SKM-1 treated with dmso at 0.1 percent for 144 hours (cell line): Measurements from ENCODE around the gene KLHL2.
A peak's percentile ranks its signal among the peaks of the same experiment; 100 is the strongest.
"Not testable (repeated sequence)": the region's sequence is repeated elsewhere in the genome, so short reads cannot be mapped to it uniquely, and the experiment has no call there.

Experiments used
- DNase-seq: peaks from one replicate; lab custom pipeline; 2025; ENCODE audit not compliant: unreplicated experiment; lab: John Stamatoyannopoulos, UW

KLHL2 gene

DNA sequence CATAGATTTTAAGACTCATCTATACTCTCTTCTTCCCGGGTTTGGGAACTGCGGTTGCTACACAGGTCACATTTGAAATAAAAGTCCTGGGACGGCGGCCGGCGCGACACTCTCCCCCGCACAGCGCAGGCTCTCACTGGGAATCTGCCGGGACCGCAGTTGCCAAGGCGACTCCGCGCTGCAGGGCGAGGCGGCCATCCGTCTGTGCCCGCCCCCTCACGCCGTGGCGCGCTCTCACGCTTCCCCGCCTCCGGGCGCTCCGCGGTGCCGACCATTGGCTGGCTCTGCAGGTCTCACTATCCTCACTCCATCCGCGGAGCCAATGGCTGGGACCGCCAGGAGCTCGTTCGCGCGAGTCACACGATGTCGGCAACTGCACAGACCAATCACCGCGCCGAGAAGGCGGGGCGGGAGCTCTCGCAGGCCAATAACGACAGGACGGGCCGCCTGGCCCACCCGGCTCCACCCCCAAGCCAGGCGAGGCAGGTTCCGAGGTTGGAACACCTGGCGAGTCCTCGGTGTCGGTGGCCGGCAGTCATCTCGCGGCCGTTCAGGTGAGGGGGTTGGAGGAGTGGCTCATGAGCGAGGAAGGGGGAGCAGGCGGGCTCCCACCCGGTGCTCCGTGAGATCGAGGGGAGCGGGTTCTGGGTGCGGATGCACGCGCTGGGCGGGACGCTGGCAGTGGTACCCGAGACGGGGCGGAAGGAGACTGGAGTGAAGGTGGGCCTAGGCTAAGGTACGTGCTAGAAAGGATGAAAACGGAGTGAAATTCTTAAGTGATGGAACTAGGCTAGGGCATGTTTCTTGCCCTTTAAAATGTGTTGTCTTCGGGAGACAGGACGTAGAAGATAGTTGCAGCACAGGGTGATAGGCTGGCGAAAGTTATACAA, 120.1 kb downstream of the KLHL2 start, which contains the start of gene MSMO1:
Gene MSMO1, plus strand, starts transcription at position 459 of the 890 bp plus-strand sequence. CDS start 5,702 bp downstream, outside the sequence.
- DNase-seq = peak; percentile 98

DNA sequence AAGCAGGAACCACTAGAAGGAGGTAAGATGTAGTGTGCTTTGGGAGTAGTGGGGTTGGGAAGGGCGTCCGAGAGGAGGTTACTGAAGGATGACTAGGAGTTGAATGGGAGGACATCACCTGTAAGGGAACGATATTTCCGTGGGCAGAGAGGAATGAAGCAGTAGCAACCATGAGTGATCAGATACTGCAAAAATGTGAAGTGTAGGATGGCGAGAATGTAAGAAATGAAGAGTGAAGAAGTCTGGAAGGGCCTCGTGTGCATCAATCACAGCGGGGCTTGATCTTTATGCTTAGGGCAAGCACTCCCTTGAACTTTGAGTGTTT, 120.7 kb downstream of the KLHL2 start:
- no peak for DNase-seq

DNA sequence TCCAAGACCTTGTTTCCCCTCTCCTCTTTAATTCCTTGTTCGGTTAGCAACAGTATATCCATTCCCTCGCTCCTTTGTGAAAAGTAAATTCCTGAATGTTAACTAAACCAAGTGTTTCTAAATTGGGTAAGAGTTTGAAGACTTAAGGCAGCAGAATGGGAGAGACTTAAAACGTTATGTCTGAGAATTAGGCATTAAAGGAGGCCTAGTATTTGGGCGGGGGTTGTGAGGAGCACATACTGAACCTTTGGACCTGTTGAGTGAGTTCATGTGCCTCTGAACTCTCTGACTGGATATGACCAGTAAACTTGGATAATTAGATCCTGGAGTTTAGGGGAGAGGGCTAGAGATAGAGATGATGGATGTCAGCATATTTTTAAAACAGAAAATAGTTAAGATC, 121.3 kb downstream of the KLHL2 start:
- no peak for DNase-seq

DNA sequence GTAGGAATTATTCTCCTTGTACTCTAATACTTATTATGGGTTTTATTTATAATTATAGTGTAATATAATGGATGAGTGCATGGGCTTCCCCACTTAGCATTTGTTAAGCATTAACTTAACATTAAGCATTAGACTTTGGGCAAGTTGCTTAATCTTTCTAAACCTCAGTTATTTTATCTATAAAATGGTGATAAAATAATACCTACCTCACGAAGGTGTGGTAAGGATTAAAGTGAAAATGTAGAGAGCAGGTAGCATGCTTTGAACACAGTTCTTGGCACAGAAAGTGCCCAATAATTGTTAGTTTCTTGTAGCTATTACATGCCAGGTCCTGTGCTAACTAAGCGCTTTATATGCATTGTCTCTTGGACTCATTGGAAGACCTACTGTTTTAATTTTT, 122.7 kb downstream of the KLHL2 start:
- DNase-seq = no peak

DNA sequence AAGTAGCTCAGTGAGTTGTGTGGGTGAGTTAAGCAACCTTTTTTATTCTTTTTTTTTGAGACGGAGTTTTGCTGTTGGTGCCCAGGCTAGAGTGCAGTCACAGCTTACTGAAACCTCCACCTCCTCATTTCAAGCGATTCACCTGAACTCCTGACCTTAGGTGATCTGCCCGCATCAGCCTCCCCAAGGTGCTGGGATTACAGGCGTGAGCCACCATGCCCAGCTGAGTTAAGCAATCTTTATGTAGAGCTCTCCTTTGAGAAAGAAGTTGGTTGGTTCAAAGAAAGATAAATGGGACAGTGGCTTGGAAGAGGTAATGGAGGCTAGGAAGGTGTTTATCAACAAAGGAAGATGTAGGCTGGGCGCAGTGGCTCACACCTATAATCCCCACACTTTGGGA, 123.3 kb downstream of the KLHL2 start:
- DNase-seq = no peak

GRCh38 chr4:165331359-165331758, 124.0 kb downstream of the KLHL2 start:
- no peak for DNase-seq

DNA sequence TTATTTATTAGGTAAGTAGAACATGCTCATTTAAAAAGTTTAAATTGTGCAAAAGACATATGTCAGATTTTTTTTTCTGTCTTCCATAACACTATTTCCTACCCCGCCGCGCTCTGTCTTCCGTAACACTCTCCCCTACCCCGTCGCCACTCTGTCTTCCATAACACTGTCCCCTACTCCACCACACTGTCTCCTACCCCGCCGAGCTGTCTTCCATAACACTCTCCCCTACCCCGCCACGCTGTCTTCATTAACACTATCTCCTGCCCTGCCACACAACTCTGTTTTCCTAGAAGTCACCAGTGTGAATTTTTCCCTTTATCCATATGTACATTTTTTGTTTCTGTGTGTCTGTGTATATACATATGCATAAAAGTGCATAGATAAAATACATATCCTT, 124.5 kb downstream of the KLHL2 start:
- no peak for DNase-seq

DNA sequence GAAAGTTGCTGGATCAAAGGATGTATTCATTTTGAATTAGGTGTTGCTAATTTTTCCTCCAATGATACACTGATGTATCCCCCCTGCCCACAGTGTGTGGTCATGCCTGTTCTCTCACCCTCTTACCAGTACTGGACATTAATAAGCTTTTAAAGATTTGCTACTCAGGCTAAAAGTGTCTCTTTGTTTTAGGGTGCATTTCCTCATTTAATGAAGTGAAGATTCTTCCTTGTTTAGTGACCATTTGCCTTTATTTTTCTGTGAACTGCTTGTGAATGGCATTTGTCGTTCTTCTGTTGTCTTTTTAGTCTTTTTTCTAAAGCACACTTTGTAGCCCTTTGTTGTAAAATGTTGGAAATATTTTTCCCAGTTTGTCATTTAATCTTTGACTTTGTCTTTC, 125.1 kb downstream of the KLHL2 start:
- no peak for DNase-seq

DNA sequence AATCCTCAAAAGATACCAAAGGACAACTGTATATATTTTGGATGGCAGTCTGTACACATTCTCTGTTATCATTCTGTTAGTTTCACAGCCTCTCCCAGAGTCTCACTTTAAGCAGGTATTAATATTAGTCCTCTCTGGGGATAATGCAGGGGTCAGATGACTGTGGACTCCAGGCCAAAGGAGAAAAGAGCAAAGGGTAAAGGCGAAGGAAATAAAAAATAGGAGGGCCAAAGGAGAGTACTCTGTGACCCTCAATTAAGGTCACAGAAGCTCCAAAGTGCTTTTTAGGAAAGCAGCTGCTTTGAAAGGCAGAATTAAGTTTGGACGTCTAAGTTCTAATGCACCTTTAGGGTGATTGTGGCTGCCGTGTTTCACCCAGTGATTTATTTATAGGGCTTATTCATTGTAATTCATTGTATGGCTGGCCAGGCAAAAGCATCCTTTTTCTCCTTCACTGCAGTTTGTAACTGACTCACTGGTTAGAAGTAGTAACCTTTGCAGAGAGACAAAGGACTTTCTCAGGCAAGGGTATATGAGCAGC, 127.9 kb downstream of the KLHL2 start:
- no peak for DNase-seq

DNA sequence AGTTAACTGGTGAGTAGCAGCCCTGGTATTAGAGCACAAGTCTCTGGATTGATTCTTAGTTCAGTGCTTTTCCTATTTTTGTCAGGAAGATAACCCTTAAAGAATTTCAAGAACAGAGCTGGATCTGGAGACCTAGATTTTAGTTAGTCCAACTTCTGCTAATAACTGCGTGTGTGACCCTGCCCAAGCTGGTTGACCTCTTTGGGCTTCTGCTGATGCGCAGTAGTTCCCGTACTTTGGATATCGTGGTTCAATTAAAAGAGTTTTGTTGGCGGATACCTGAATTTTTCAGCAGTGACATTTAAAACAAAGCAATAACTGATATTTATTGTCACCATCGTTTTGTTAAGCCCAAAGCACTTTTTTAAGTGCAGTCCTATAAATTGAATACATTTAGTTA, 129.4 kb downstream of the KLHL2 start:
- DNase-seq = no peak

GRCh38 chr4:165342340-165342739, 135.0 kb downstream of the KLHL2 start:
- not testable (repeated sequence) for DNase-seq

DNA sequence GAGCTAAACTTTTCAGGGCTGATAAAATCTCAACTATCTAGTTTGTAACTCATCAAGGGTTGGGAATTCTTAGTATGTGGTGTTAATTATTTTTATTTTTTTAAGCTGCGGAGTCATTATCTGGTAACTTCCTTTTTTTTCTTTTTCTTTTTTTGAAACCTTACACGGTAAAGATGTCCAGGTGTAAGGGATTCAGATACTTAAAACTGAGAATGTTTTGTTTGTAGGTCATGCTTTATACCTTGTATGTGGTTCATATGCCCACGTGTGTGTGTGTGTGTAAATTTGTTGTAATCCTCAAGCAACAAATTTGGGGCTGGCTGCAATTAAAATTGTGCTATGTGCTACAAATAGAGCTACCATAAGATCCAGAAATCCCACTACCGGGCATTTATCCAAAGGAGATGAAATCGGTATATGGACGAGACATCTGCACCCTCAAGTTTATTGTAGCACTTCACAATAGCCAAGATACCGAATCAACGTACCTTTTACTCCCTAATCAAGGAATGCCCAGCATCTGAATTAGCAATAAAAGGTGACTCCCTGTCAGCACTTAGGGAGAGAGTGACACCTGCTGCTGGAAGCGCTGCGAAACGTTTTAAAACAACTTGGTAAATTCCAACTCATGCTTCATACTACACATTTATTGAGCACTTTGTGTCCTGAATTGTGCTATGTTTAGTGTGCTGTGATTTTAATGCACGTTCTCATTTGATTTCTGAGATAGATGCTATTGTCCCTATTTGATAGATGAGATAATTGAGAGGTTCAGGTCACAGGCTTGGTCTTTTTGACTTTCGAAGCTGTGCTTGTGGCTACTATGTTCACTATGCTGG, 136.2 kb downstream of the KLHL2 start:
- DNase-seq = no peak

GRCh38 chr4:165345666-165346417, 138.5 kb downstream of the KLHL2 start:
- no peak for DNase-seq

DNA sequence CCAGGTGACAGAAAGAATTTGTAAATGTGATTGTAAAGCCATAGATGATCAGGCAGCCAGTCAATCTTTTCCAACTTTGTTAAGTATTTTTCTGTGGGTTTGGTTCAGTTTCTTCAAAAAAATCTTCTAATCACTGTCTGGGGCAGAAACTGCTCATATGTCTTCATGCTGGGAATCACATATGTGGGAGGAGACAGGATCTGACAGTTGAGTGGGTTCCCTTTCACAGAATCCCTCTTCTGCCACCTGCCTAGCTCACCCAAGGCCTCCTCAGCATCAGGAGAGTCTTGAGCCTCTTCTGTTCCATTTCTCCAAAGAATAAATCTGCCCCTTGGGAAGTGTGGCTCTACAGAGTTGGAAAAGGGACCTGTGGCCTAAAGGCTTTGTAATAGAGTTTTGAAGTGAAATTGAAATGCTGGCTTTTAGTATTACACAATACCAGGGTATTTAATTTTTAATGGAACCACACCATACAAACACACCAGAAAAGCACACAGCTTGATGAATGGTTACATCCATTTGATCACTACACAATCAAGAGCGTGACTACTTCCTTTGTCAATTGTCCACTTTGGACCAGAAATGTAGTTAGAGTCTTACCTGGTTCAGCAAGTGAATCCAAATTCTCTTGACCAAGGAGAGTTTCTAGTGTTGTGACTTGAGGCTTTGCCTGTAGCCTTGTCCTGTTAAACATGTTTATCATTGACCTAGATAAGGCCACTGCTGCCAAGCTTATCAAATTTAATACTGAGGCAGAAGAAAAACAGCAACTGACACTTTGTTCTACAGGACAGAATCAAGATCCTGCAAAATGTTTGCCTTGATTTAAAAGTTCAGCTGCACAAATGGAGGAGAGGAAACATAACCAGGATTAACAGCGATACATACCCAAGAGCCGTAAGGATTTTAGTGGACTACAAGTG, 140.5 kb downstream of the KLHL2 start:
- no peak for DNase-seq

GRCh38 chr4:165351359-165352130, 144.2 kb downstream of the KLHL2 start:
- DNase-seq = no peak

DNA sequence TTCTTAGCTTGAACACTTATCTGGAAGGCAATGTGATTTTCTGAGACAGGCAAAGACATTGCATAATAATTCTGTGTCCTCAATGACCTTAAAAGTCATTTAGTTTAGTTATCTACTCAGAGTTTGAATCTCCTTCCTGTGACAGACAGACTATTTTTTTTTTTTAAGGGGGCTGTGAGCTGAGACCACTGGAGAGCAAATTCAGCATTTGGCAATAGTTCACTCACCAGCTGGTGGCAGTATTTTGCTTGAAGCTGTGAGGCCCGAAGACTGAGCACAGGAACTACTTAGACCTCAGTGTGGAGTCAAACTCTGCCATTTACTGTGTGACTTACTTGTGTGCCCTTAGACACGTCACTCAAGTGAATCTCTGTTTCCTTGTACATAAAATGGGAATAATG, 148.5 kb downstream of the KLHL2 start:
- DNase-seq = no peak

DNA sequence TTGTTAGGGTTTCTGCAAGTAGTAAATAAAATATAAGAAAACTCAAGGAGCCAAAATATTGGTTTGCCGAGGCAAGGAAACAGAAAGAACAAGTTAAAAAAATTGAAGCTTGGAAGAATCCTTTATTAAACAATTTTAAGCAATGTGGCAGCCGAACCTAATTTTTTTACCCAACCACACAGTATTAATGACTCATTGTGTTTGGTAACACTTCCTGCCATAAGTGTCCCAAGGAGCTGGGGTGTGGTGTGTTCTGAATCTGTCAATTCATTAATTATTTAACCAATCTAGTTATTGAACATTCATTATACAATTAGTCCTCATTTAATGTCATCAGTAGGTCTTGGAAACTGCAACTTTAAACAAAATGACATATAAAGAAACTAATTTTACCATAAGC, 152.1 kb downstream of the KLHL2 start:
- no peak for DNase-seq

DNA sequence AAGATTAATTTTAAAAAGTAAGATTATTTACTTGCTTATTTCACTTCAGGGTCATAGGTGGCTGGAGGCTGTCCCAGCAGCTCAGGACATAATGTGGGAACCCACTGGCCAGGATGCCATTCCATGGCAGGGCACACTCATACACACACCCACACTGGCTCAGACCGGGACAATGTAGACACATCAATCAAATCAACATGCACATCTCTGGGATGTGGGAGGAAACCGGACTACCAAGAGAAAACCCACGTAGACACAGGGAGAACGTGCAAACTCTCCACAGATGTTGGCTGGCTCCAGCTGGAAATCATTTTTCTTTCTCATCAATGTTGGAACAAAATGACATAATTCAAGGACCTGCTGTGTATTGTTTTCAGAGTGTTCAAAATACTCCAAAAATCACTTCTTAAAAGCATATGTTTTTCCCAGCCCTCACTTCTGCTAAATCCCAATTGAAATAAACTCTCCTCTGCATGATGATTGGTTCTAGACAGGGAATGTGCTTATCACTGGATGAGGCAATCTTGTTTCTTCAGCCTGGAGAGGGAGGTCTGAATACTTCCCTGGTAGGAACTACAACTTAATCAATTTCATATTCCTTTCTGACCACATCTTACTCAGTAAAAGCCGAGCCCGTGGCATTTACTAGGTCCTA, 152.8 kb downstream of the KLHL2 start:
- DNase-seq = no peak
